HEK293 (cell line): Measurements from ENCODE around the gene CACTIN.

Experiments used
- YY1 ChIP-seq: fragments of 450-650 bp; formaldehyde crosslinking; IDR thresholded peaks from 2 replicates; pipeline ENCODE4 v1.5.1; 2018; ENCODE audit warnings: missing biosample characterization, missing genetic modification characterization
- ZBTB8A ChIP-seq: fragments of 450-650 bp; formaldehyde crosslinking; IDR thresholded peaks from 2 replicates; pipeline ENCODE4 v1.5.1; 2016; ENCODE audit warnings: missing biosample characterization, missing genetic modification characterization
- ZNF626 ChIP-seq: fragments of 450-650 bp; sonication (Bioruptor Pico); formaldehyde crosslinking; IDR thresholded peaks from 2 replicates; pipeline ENCODE4 v1.5.1; 2018; ENCODE audit warnings: missing biosample characterization, missing genetic modification characterization, inconsistent platforms
- TF ChIP-seq, protein P1 (sequence below): fragments of 450-650 bp; formaldehyde crosslinking; IDR thresholded peaks from 2 replicates; pipeline ENCODE4 v1.5.1; 2016; ENCODE audit warnings: missing biosample characterization, missing genetic modification characterization
- TF ChIP-seq, protein P2 (sequence below): fragments of 450-650 bp; formaldehyde crosslinking; IDR thresholded peaks from 2 replicates; pipeline ENCODE4 v1.5.1; 2016; ENCODE audit warnings: missing biosample characterization, missing genetic modification characterization, borderline replicate concordance
- TF ChIP-seq, protein P3 (sequence below): fragments of 450-650 bp; formaldehyde crosslinking; conservative IDR thresholded peaks from 2 replicates; pipeline ENCODE4 v1.5.1; 2016; ENCODE audit warnings: low read depth, missing biosample characterization, missing genetic modification characterization

DNA sequence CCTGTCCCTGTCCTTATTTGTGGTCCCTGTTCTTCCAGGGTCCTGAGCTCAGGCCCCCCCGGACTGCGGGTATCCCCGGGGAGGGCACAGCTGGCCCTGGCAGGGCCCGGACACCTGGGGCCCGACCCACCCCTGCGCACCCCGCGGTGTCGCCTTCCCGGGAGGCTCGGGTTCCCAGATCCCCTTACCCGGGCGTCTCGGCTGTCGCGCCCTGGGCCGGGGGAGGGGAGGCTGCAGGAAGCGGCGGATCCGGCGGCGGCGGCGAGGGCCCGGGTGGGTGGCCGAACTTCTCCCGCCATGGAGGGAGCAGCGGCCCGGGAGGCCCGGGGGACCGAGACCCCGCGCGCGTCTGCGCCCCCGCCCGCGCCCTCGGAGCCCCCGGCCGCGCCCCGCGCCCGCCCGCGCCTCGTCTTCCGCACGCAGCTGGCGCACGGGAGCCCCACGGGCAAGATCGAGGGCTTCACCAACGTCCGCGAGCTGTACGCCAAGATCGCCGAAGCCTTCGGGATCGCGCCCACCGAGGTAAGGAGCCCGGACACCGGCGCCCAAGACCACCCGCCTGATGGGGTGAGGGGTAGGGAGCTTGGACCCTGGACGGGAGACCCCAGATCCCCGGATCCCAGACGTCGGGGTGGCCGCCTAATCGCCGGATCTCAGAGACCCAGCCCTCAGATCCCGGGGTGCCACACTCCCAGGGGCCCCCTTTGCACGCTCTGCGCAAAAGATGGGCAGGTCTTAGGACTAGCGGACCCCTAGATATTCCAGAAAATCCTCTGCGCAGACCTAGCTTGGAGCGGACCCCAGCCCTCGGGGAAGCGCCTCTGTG lies 41.1 kb downstream of the CACTIN start, which contains the start of gene GIPC3:
- TF ChIP-seq, protein P1, sequence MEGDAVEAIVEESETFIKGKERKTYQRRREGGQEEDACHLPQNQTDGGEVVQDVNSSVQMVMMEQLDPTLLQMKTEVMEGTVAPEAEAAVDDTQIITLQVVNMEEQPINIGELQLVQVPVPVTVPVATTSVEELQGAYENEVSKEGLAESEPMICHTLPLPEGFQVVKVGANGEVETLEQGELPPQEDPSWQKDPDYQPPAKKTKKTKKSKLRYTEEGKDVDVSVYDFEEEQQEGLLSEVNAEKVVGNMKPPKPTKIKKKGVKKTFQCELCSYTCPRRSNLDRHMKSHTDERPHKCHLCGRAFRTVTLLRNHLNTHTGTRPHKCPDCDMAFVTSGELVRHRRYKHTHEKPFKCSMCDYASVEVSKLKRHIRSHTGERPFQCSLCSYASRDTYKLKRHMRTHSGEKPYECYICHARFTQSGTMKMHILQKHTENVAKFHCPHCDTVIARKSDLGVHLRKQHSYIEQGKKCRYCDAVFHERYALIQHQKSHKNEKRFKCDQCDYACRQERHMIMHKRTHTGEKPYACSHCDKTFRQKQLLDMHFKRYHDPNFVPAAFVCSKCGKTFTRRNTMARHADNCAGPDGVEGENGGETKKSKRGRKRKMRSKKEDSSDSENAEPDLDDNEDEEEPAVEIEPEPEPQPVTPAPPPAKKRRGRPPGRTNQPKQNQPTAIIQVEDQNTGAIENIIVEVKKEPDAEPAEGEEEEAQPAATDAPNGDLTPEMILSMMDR (tag by site-specific recombination), result no peak
- TF ChIP-seq YY1 (tag by site-specific recombination), result no peak
- TF ChIP-seq ZBTB8A, result no peak
- TF ChIP-seq, protein P2, sequence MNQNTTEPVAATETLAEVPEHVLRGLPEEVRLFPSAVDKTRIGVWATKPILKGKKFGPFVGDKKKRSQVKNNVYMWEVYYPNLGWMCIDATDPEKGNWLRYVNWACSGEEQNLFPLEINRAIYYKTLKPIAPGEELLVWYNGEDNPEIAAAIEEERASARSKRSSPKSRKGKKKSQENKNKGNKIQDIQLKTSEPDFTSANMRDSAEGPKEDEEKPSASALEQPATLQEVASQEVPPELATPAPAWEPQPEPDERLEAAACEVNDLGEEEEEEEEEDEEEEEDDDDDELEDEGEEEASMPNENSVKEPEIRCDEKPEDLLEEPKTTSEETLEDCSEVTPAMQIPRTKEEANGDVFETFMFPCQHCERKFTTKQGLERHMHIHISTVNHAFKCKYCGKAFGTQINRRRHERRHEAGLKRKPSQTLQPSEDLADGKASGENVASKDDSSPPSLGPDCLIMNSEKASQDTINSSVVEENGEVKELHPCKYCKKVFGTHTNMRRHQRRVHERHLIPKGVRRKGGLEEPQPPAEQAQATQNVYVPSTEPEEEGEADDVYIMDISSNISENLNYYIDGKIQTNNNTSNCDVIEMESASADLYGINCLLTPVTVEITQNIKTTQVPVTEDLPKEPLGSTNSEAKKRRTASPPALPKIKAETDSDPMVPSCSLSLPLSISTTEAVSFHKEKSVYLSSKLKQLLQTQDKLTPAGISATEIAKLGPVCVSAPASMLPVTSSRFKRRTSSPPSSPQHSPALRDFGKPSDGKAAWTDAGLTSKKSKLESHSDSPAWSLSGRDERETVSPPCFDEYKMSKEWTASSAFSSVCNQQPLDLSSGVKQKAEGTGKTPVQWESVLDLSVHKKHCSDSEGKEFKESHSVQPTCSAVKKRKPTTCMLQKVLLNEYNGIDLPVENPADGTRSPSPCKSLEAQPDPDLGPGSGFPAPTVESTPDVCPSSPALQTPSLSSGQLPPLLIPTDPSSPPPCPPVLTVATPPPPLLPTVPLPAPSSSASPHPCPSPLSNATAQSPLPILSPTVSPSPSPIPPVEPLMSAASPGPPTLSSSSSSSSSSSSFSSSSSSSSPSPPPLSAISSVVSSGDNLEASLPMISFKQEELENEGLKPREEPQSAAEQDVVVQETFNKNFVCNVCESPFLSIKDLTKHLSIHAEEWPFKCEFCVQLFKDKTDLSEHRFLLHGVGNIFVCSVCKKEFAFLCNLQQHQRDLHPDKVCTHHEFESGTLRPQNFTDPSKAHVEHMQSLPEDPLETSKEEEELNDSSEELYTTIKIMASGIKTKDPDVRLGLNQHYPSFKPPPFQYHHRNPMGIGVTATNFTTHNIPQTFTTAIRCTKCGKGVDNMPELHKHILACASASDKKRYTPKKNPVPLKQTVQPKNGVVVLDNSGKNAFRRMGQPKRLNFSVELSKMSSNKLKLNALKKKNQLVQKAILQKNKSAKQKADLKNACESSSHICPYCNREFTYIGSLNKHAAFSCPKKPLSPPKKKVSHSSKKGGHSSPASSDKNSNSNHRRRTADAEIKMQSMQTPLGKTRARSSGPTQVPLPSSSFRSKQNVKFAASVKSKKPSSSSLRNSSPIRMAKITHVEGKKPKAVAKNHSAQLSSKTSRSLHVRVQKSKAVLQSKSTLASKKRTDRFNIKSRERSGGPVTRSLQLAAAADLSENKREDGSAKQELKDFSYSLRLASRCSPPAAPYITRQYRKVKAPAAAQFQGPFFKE, result no peak
- TF ChIP-seq, protein P3, sequence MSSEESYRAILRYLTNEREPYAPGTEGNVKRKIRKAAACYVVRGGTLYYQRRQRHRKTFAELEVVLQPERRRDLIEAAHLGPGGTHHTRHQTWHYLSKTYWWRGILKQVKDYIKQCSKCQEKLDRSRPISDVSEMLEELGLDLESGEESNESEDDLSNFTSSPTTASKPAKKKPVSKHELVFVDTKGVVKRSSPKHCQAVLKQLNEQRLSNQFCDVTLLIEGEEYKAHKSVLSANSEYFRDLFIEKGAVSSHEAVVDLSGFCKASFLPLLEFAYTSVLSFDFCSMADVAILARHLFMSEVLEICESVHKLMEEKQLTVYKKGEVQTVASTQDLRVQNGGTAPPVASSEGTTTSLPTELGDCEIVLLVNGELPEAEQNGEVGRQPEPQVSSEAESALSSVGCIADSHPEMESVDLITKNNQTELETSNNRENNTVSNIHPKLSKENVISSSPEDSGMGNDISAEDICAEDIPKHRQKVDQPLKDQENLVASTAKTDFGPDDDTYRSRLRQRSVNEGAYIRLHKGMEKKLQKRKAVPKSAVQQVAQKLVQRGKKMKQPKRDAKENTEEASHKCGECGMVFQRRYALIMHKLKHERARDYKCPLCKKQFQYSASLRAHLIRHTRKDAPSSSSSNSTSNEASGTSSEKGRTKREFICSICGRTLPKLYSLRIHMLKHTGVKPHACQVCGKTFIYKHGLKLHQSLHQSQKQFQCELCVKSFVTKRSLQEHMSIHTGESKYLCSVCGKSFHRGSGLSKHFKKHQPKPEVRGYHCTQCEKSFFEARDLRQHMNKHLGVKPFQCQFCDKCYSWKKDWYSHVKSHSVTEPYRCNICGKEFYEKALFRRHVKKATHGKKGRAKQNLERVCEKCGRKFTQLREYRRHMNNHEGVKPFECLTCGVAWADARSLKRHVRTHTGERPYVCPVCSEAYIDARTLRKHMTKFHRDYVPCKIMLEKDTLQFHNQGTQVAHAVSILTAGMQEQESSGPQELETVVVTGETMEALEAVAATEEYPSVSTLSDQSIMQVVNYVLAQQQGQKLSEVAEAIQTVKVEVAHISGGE (tag by site-specific recombination), result no peak
- no peak for TF ChIP-seq ZNF626 (tag by site-specific recombination)
